Activated CD4-positive, alpha-beta T cell treated with anti-CD3 and anti-CD28 coated beads, Interleukin-2, amount 10 ng/mL, durations not matched to agents 7 days and 5 days (primary cell): ENCODE data around the gene POLR2J. TPM values are rescaled to one million over a fixed set of nuclear protein-coding genes. Genes with fewer than 3 reads are reported as not detected.
"Not testable (repeated sequence)": the region's sequence is repeated elsewhere in the genome, so short reads cannot be mapped to it uniquely, and the experiment has no call there.

Experiments
- CTCF ChIA-PET: fragments of 350-600 bp; sonication (Branson Sonifier 250); formaldehyde crosslinking; loops from one replicate; lab custom pipeline; 2021; ENCODE audit warnings: antibody characterized with exemption; lab: Charles Lee
- POLR2A ChIA-PET: fragments of 350-600 bp; sonication (Branson Sonifier 250); formaldehyde crosslinking; loops from one replicate; lab custom pipeline; 2021; ENCODE audit warnings: antibody characterized with exemption; lab: Charles Lee
- DNase-seq: peaks from one replicate; pipeline ENCODE4 v3.0.0-alpha.2; 2020
- H3K27ac Mint-ChIP-seq: one replicate; pipeline ENCODE4 v1.8.0; 2021; ENCODE audit warnings: mild to moderate bottlenecking, moderate library complexity, mixed read lengths
- H3K27me3 Mint-ChIP-seq: one replicate; pipeline ENCODE4 v1.8.0; 2021; ENCODE audit warnings: mixed read lengths
- H3K36me3 Mint-ChIP-seq: one replicate; pipeline ENCODE4 v1.8.0; 2021; ENCODE audit warnings: low read depth, mixed read lengths
- H3K4me1 Mint-ChIP-seq: one replicate; pipeline ENCODE4 v1.8.0; 2021; ENCODE audit warnings: mixed read lengths
- H3K4me3 Mint-ChIP-seq: one replicate; pipeline ENCODE4 v1.8.0; 2021; ENCODE audit warnings: mild to moderate bottlenecking, moderate library complexity, mixed read lengths
- H3K9me3 Mint-ChIP-seq: one replicate; pipeline ENCODE4 v1.8.0; 2021; ENCODE audit warnings: mixed read lengths
- total RNA-seq, 2 experiments: library from RNA; stranded (reverse); gene quantifications; one replicate each; pipeline ENCODE4 v1.2.3, GENCODE V29; 2021

Gene POLR2J
- total RNA-seq, 2 experiments from 2014 or later: 44.3 to 56.4 TPM

DNA sequence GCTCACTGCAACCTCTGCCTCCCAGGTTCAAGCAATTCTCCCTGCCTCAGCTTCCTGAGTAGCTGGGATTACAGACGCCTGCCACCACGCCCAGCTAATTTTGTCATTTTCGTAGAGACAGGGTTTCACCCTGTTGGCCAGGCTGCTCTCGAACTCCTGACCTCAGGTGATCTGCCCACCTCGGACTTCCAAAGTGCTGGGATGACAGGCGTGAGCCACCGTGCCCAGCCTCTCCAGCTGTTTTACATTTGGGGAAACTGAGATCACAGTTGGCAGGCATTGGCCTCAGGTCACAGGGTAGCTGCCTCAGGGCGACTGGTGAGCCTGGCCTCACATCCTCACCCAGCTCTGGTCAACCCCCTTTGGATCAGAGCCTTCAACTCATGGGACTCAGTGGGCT lies 31.9 kb upstream of the POLR2J start:
- H3K4me3 Mint-ChIP-seq, CTCF ChIA-PET, POLR2A ChIA-PET, DNase-seq, H3K9me3 Mint-ChIP-seq, H3K36me3 Mint-ChIP-seq, H3K27me3 Mint-ChIP-seq, H3K4me1 Mint-ChIP-seq, H3K27ac Mint-ChIP-seq: not testable (repeated sequence)

DNA sequence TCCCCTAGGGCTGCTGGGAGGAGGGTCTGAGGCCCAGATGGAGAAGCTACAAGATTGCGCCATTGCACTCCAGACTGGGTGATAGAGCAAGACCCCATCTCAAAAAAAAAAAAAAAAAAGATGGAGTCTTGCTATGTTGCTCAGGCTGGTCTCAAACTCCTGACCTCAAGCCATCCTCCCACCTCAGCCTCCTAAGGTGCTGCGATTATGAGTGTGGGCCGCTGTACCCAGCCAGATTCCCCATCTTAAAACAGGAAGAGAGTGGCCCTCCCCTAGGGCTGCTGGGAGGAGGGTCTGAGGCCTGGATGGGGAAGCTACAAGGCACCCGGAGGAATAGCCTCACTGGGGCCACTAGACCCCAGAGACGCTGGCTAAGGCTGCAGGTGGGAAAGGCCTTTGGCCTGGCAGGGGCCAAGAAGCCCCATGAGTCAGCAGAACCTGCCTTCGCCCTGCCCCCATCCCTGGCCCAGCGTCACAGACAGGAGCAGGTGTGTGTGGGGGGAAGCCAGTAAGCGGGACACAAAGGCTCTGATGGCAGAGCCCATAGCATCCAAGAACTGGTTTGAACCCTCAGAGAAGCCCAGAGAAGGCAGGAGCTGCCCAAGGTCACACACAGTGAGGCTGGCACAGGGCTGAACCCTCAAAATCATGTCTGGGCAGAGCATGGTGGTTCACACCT lies 28.8 kb upstream of the POLR2J start:
- POLR2A ChIA-PET, H3K27me3 Mint-ChIP-seq, H3K9me3 Mint-ChIP-seq, H3K27ac Mint-ChIP-seq, DNase-seq, CTCF ChIA-PET, H3K4me1 Mint-ChIP-seq, H3K36me3 Mint-ChIP-seq, H3K4me3 Mint-ChIP-seq: not testable (repeated sequence)

DNA sequence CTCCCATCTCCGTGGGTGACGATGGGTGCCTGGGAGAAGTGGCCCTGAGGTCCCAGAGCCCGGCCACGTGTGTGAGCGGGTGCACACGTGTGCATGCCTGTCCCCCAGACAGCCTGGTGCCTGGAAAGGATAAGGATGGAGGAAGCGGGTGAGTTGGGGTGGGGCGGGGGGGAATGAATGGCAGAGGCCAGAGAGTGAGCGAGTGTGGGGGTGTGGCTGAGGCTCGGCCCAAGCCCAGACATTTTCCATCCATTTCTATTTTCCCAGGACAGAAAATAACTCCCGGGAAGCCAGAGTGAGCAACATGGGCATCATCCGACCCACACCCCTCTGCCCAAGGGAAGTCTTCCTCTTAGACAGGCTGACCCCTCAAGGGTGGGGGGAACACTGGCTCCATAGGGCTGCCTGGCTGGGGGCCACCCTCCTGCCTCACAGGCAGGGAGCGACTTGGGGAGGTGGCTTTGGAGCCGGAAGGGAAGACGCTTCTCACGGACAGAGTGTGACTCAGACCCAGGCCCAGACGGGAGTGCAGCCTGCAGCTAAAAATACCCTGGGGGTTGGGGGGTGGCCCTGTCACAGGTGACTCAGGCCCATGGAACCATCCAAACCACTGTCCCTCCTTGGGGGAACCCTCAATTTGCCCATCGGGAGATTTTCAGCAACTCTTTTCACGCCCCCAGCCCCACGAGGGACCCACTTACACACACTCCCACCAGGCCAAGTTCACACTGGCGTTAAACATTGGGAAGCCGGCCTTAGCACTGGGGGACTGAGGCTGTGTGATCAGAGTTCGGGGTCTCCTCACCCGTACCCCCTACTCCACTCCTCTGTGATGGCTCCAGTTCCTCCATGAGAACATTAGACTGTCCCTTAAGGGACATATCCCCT lies 26.8 kb upstream of the POLR2J start:
- H3K36me3 Mint-ChIP-seq, H3K9me3 Mint-ChIP-seq, H3K4me1 Mint-ChIP-seq, POLR2A ChIA-PET, DNase-seq, CTCF ChIA-PET, H3K27ac Mint-ChIP-seq, H3K4me3 Mint-ChIP-seq, H3K27me3 Mint-ChIP-seq: not testable (repeated sequence)

DNA sequence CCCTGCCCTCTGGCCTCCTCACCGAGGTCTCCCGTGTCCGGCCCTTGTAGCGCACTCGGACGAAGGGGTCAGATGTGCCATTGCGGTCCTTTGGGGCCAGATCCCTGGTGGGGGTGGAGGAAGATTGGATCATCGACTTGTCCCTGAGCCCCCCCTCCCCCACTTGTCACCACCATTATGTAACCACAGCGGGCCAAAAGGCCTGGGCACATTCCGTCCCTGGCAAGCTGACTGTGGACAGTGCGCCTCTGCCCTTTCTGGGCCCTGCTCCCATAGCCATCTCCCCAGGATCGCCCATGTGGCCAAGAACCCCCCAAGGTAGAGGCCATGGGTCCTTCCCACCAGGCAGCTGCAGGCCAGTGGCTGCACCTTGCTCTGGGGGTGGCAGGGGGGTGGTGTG lies 24.4 kb upstream of the POLR2J start:
- POLR2A ChIA-PET, DNase-seq, H3K27me3 Mint-ChIP-seq, CTCF ChIA-PET, H3K4me3 Mint-ChIP-seq, H3K4me1 Mint-ChIP-seq, H3K27ac Mint-ChIP-seq, H3K9me3 Mint-ChIP-seq, H3K36me3 Mint-ChIP-seq: not testable (repeated sequence)

DNA sequence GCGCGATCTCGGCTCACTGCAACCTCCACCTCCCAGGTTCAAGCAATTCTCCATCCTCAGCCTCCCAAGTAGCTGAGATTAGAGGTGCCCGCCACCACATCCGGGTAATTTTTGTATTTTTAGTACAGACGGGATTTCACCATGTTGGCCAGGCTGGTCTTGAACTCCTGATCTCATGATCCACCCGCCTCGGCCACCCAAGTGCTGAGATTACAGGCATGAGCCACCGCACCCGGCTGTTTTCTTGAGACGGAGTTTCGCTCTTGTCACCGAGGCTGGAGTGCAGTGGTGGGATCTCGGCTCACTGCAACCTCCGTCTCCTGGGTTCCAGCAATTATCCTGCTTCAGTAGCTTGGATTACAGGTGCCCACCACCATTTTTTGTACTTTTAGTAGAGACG lies 19.6 kb upstream of the POLR2J start:
- H3K4me3 Mint-ChIP-seq, POLR2A ChIA-PET, H3K36me3 Mint-ChIP-seq, H3K27me3 Mint-ChIP-seq, H3K27ac Mint-ChIP-seq, H3K9me3 Mint-ChIP-seq, CTCF ChIA-PET, H3K4me1 Mint-ChIP-seq, DNase-seq: not testable (repeated sequence)

DNA sequence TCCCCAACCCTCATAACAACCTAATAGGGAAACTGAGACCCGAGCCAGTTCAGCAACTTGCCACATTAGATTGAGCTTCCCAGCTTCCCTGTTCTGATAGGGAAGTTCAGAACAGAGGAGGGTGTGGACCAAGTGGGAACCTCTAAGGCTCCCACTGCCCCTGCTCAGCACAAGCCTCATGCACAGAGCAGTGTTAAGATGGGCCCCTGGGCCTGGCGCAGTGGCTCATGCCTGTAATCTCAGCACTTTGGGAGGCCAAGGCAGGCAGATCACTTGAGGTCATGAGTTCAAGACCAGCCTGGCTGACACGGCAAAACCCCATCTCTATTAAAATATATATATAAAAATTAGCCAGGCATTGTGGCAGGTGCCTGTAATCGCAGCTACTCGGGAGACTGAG lies 18.6 kb upstream of the POLR2J start:
- H3K36me3 Mint-ChIP-seq, H3K27me3 Mint-ChIP-seq, H3K9me3 Mint-ChIP-seq, H3K4me3 Mint-ChIP-seq, DNase-seq, POLR2A ChIA-PET, H3K4me1 Mint-ChIP-seq, CTCF ChIA-PET, H3K27ac Mint-ChIP-seq: not testable (repeated sequence)

DNA sequence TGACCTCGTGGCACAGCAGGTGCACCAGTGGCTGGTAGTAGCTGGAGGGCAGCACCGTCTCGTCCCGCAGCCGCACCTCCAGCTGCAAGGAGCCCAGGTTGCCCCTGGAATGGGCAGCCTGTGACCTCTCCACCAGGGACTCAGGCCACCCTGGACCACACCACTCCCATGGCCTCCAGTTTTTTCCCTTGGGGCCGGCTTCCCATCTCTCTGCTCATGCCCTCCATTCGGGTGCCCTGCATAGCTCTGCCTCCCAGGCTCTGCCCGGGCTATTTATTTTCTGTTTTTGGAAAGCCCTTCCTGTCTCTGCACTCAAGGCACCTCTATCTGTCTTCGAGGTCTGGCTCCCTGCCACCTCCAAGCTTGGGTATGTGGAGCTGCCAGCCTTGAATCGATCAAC lies 18.1 kb upstream of the POLR2J start:
- H3K4me1 Mint-ChIP-seq, DNase-seq, H3K4me3 Mint-ChIP-seq, H3K9me3 Mint-ChIP-seq, H3K36me3 Mint-ChIP-seq, CTCF ChIA-PET, POLR2A ChIA-PET, H3K27me3 Mint-ChIP-seq, H3K27ac Mint-ChIP-seq: not testable (repeated sequence)

DNA sequence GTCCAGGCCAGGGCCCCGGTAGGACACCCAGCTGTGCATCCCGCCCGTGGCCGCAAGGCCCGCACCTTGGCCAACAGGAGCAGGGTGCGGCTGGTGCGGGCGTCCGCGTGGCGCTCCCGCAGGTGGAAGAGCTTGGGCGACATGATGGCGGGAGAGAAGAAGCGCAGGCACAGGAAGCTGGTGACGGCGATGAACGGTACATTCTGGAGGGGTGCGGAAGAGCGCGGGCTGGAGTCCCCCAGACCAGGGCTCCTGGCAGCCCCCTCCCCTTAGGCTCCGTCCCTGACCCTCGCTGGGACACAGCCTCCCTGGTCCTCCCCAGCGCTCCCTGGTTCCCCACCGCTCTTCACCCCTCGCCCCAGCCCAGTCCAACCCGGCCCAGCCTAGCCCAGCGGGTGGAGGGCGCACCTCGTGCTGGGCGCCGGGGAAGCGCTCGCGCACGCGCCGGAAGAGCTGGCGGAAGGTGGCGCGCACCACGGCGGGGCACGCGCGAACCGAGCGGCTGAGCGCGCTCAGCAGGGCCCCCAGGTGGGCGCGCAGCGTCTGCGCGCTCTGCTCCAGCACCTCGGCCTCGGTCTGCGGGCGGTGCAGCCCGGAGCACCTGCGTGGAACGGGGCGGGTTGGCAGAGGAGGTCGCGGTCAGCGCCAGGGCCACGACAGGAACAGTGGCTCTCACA lies 15.9 kb upstream of the POLR2J start:
- H3K4me3 Mint-ChIP-seq, H3K36me3 Mint-ChIP-seq, H3K27ac Mint-ChIP-seq, H3K9me3 Mint-ChIP-seq, DNase-seq, H3K4me1 Mint-ChIP-seq, CTCF ChIA-PET, H3K27me3 Mint-ChIP-seq, POLR2A ChIA-PET: not testable (repeated sequence)

DNA sequence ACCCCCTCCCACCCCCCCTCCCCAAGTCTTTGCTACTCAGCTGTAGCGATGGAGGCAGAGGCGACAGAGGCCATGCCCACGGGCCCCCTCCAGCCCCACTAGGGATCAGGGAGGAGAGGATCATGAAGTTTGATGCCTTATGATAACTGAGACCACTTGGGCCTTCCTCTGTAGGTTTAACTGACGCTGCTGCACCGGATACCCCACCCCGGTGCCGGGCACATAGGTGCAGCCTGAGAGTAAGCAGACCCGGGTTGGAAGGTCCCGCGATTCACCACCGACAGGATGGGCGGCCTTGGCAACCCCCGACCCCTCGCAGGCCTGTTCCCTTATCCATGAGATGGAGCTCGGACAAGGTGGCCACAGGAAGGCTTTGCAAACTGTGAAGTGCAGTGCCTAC lies 15.3 kb upstream of the POLR2J start:
- H3K9me3 Mint-ChIP-seq, H3K4me3 Mint-ChIP-seq, H3K27me3 Mint-ChIP-seq, CTCF ChIA-PET, H3K27ac Mint-ChIP-seq, H3K4me1 Mint-ChIP-seq, POLR2A ChIA-PET, H3K36me3 Mint-ChIP-seq: not testable (repeated sequence)
- DNase-seq: peak; percentile 40

DNA sequence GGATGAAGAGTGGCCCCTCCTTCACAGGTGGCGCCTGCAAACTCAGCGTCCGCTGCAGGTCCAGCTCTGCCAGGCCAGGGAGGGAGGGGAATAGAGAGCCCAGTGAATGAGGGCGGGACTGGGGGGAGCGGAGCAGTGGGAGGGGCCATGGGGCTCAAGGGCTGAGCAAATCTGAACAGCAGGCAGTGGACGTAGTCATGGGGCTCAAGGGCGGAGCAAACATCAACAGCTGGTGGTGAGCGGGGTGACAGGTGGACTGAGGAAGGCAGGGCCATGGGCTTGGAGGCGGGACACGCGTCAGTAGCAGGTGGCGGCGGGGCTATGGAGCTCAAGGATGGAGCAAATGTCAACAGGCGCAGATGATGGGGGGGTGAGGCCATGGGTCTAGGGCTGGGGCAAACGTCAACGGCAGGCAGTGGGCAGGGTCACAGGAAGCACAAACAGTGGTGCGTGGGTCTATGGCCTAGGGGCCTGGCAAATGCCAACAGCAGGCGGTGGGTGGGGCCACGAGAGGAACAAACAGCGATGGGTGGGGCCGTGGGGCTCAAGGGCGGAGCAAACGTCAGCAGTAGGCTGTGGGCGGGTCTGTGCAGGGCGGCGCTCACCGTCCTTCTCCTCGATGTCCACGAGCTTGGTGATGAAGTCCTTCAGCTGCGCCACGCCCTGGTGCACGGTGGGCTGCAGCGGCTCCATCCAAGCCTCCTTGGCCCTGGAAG lies 14.7 kb upstream of the POLR2J start:
- H3K9me3 Mint-ChIP-seq, CTCF ChIA-PET, H3K4me1 Mint-ChIP-seq, POLR2A ChIA-PET, H3K4me3 Mint-ChIP-seq, H3K36me3 Mint-ChIP-seq, H3K27me3 Mint-ChIP-seq: not testable (repeated sequence)
- peak overlapping the region; percentile 82 for H3K27ac Mint-ChIP-seq
- peak; percentile 54 for DNase-seq

DNA sequence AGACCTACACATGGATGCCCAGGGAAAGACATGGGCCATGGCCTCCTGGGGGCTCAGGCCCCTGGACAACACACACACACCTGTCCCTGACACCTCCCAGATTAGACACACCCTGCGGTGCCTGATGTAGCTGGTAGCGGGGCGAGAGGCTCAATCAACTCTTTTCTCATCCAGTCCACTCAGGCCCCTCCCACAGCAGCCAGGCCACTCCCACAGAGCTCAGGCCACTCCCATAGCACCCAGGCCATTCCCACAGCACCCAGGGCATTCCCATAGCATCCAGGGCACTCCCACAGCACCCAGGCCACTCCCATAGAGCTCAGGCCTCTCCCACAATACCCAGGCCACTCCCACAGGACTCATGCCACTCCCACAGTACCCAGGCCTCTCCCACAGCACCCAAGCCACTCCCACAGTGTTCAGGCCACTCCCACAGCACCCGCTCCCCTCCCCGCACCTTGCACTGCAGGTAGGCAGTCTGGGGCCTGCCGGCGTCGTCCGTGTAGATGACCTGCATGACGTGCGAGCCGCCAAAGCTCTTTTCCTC lies 11.9 kb upstream of the POLR2J start:
- H3K27ac Mint-ChIP-seq, H3K4me1 Mint-ChIP-seq, H3K9me3 Mint-ChIP-seq, CTCF ChIA-PET, H3K4me3 Mint-ChIP-seq, H3K36me3 Mint-ChIP-seq, POLR2A ChIA-PET, H3K27me3 Mint-ChIP-seq: not testable (repeated sequence)
- DNase-seq: peak; percentile 32

DNA sequence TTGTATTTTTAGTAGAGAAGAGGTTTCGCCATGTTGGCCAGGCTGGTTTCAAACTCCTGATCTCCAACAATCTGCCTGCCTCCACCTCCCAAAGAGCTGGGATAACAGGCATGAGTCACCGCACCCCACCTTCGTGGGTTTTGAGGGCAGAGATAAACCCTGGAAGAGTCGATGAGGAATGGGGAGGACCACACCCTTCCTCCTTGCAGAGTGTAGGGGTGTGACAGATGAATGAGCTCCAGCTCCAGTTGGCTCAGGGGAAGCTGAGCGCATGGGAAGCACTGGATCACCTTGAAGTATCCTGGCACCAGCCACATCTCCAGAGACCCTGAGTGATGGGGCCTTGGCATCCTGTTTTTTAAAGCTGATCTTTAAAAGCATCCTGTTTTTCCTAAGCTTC lies 5.6 kb upstream of the POLR2J start:
- H3K27me3 Mint-ChIP-seq, H3K27ac Mint-ChIP-seq, DNase-seq, CTCF ChIA-PET, H3K4me3 Mint-ChIP-seq, POLR2A ChIA-PET, H3K9me3 Mint-ChIP-seq, H3K36me3 Mint-ChIP-seq, H3K4me1 Mint-ChIP-seq: not testable (repeated sequence)

DNA sequence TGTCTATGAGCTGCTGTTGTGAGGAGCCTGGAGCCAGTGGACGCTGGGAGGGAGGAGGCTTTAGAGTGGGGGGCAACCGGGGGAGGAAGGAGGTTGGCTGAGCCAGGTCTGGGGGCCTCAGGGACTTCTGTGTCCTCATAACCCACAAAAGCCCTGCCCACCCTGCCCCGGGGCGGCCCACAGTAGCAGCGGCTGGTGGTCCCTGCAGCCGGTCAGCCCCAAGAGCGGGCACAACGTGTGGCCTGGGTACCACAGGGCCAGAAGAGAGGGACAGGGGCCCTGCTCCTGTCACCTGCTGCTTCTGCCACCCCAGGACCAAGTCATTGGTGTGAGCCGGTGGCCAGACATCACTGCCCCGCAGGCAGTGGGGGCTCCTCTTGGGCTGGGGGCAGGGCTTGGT lies 3.2 kb upstream of the POLR2J start:
- CTCF ChIA-PET, H3K27ac Mint-ChIP-seq, H3K27me3 Mint-ChIP-seq, H3K36me3 Mint-ChIP-seq, H3K4me3 Mint-ChIP-seq, POLR2A ChIA-PET, H3K4me1 Mint-ChIP-seq, DNase-seq, H3K9me3 Mint-ChIP-seq: not testable (repeated sequence)
